Endothelial cell of umbilical vein (primary cell): ENCODE measurements around the gene GNA12. TPM values are rescaled to one million over a fixed set of nuclear protein-coding genes. Genes with fewer than 3 reads are reported as not detected.

ENCODE experiments used
- BruUV-seq: library from RNA; stranded (reverse); fragments of 400-500 nt; replicated peaks from 2 replicates; lab custom pipeline; 2021; lab: Mats Ljungman, UMichigan
- CTCF ChIA-PET: fragments of 300-600, 350-600 bp; sonication (Branson Sonifier 250); formaldehyde crosslinking; loops from one replicate; lab custom pipeline; 2021; ENCODE audit warnings: antibody characterized with exemption, inconsistent platforms; lab: Charles Lee
- POLR2A ChIA-PET: fragments of 300-600, 350-600 bp; sonication (Branson Sonifier 250); formaldehyde crosslinking; loops from one replicate; lab custom pipeline; 2021; ENCODE audit warnings: antibody characterized with exemption, inconsistent platforms; lab: Charles Lee
- DNase-seq: peaks from one replicate; pipeline ENCODE4 v3.0.0-alpha.2; 2011; ENCODE audit warnings: low read depth, low spot score
- FAIRE-seq: peaks from 2 replicates; lab custom pipeline; 2011; peaks lifted over from hg19 to GRCh38; lab: Jason Lieb, UNC
- H2AFZ ChIP-seq: 2 replicates; pipeline ENCODE4 v1.6.0; 2012; ENCODE audit warnings: low read depth, low read length, control low read depth, inconsistent platforms
- H3K27ac ChIP-seq: 2 replicates; pipeline ENCODE4 v1.5.1; 2011; ENCODE audit warnings: low read depth, mild to moderate bottlenecking, control low read depth, low read length, moderate library complexity; ENCODE audit not compliant: insufficient read depth
- H3K27me3 ChIP-seq, 2 experiments: 2 replicates each; pipeline versions ENCODE4 v1.6.0 to v1.6.1; 2011; ENCODE audit warnings: low read length in 2 of 2, mixed read lengths in 1 of 2; ENCODE audit not compliant: control insufficient read depth in 2 of 2, insufficient read depth in 2 of 2
- H3K36me3 ChIP-seq, 2 experiments: 2 replicates in 1 of 2; 3 replicates in 1 of 2; pipeline ENCODE4 v1.5.1; 2011; ENCODE audit warnings: low read length in 2 of 2, mild to moderate bottlenecking in 1 of 2, moderate library complexity in 1 of 2; ENCODE audit not compliant: control insufficient read depth in 2 of 2, insufficient read depth in 2 of 2; ENCODE audit errors: extremely low read depth in 1 of 2
- H3K4me1 ChIP-seq: 3 replicates; pipeline ENCODE4 v1.5.1; 2011; ENCODE audit warnings: mild to moderate bottlenecking, low read length; ENCODE audit not compliant: control insufficient read depth, insufficient read depth; ENCODE audit errors: extremely low read depth
- H3K4me2 ChIP-seq: 2 replicates; pipeline ENCODE4 v1.6.1; 2011; ENCODE audit warnings: low read length, control low read depth, mixed read lengths; ENCODE audit not compliant: insufficient read depth
- H3K4me3 ChIP-seq, 3 experiments: fragments of 200-600 bp in 1 of 3; sonication (generic), shearing (Covaris generic) in 1 of 3; replicated peaks in 1 of 3; 2 replicates each; pipeline ENCODE4 v1.5.1; 2011 to 2016; ENCODE audit warnings: control low read depth in 3 of 3, low read length in 3 of 3, mild to moderate bottlenecking in 2 of 3, inconsistent platforms in 1 of 3, low read depth in 1 of 3, moderate library complexity in 1 of 3; ENCODE audit not compliant: insufficient read depth in 1 of 3
- H3K79me2 ChIP-seq: 2 replicates; pipeline ENCODE4 v1.6.0; 2012; ENCODE audit warnings: low read length, inconsistent platforms; ENCODE audit not compliant: control insufficient read depth, insufficient read depth
- H3K9ac ChIP-seq: replicated peaks from 2 replicates; pipeline ENCODE3; 2011; ENCODE audit warnings: low read length, control low read depth; ENCODE audit not compliant: insufficient read depth; ENCODE audit errors: extremely low read depth
- H3K9me1 ChIP-seq: replicated peaks from 3 replicates; pipeline ENCODE4 v1.6.0; 2011; ENCODE audit warnings: mild to moderate bottlenecking, low read length; ENCODE audit not compliant: control insufficient read depth, insufficient read depth; ENCODE audit errors: extremely low read depth
- H3K9me3 ChIP-seq: replicated peaks from 2 replicates; pipeline ENCODE4 v1.5.1; 2012; ENCODE audit warnings: low read length, inconsistent platforms; ENCODE audit not compliant: control insufficient read depth, insufficient read depth
- H4K20me1 ChIP-seq: replicated peaks from 2 replicates; pipeline ENCODE3; 2011; ENCODE audit warnings: mild to moderate bottlenecking, low read length; ENCODE audit not compliant: control insufficient read depth, insufficient read depth; ENCODE audit errors: extremely low read depth
- EZH2 ChIP-seq: IDR thresholded peaks from 2 replicates; pipeline ENCODE4 v1.6.1; 2012; ENCODE audit warnings: borderline replicate concordance, low read depth, mild to moderate bottlenecking, moderate library complexity, low read length, inconsistent platforms; ENCODE audit not compliant: severe bottlenecking
- FOS ChIP-seq: IDR thresholded peaks from 2 replicates; pipeline ENCODE4 v1.6.1; 2011; ENCODE audit warnings: mild to moderate bottlenecking, low read length, moderate library complexity, borderline replicate concordance; ENCODE audit not compliant: insufficient read depth
- GATA2 ChIP-seq: IDR thresholded peaks from 2 replicates; pipeline ENCODE4 v1.7.0; 2011; ENCODE audit warnings: low read depth, mild to moderate bottlenecking, moderate library complexity, mixed read lengths, low read length; ENCODE audit not compliant: insufficient read length, insufficient read depth
- JUN ChIP-seq: IDR thresholded peaks from 2 replicates; pipeline ENCODE4 v1.6.1; 2011; ENCODE audit warnings: borderline replicate concordance, low read depth; ENCODE audit not compliant: insufficient read length, insufficient read depth
- MYC ChIP-seq: IDR thresholded peaks from one replicate; pipeline ENCODE4 v1.6.1; 2011; ENCODE audit warnings: mild to moderate bottlenecking, low read depth, low read length
- POLR2A ChIP-seq: IDR thresholded peaks from 2 replicates; pipeline ENCODE4 v1.6.1; 2012; ENCODE audit warnings: low read depth, mild to moderate bottlenecking, control low read depth, low read length
- POLR2AphosphoS5 ChIP-seq: IDR thresholded peaks from 2 replicates; pipeline ENCODE4 v1.6.1; 2012; ENCODE audit warnings: low read depth, mild to moderate bottlenecking, control low read depth, low read length, moderate library complexity; ENCODE audit not compliant: insufficient read depth
- dilution Hi-C: fragments of 300-500 bp; cut with MboI; formaldehyde crosslinking; loops from one replicate; pipeline ENCODE4 v1.15.0; 2019; ENCODE audit warnings: low sequenced_read_pairs; ENCODE audit not compliant: extremely low pct_ligation_motif_present
- intact Hi-C: fragments of 100-400 bp; cut with micrococcal nuclease; formaldehyde crosslinking; loops from one replicate; pipeline ENCODE4 v1.10.0; 2022
- polyA plus RNA-seq, 4 experiments: library from polyadenylated mRNA; depleted of rRNA in 3 of 4; stranded (reverse) in 3 of 4; unstranded in 1 of 4; fragments of >200 nt; gene quantifications; 2 replicates each; pipeline versions ENCODE4 v1.2.1 to v1.2.3, GENCODE V29; 2011 to 2012; ENCODE audit warnings: missing spikeins in 1 of 4
- total RNA-seq: library from RNA; stranded (reverse); gene quantifications from 2 replicates; pipeline ENCODE4 v1.2.3, GENCODE V29; 2021
- TF ChIP-seq, protein P1 (sequence below): IDR thresholded peaks from 2 replicates; pipeline ENCODE4 v1.6.1; 2011; ENCODE audit not compliant: insufficient read depth, insufficient read length
- TF ChIP-seq, protein P2 (sequence below), 2 donors: IDR thresholded peaks; 1 replicate in 1 of 2; 2 replicates in 1 of 2; pipeline ENCODE4 v1.5.1; 2011; ENCODE audit warnings: low read length in 2 of 2, mild to moderate bottlenecking in 2 of 2, moderate library complexity in 2 of 2, control low read depth in 1 of 2, inconsistent platforms in 1 of 2, low read depth in 1 of 2; ENCODE audit not compliant: insufficient read depth in 1 of 2; ENCODE audit errors: extremely low read depth in 1 of 2

The GNA12 gene
- total and polyA plus RNA-seq, 2 donors (not counting 3 experiments of a cell fraction or from before 2014, with no cell fraction given): 63.0 to 75.1 TPM

DNA sequence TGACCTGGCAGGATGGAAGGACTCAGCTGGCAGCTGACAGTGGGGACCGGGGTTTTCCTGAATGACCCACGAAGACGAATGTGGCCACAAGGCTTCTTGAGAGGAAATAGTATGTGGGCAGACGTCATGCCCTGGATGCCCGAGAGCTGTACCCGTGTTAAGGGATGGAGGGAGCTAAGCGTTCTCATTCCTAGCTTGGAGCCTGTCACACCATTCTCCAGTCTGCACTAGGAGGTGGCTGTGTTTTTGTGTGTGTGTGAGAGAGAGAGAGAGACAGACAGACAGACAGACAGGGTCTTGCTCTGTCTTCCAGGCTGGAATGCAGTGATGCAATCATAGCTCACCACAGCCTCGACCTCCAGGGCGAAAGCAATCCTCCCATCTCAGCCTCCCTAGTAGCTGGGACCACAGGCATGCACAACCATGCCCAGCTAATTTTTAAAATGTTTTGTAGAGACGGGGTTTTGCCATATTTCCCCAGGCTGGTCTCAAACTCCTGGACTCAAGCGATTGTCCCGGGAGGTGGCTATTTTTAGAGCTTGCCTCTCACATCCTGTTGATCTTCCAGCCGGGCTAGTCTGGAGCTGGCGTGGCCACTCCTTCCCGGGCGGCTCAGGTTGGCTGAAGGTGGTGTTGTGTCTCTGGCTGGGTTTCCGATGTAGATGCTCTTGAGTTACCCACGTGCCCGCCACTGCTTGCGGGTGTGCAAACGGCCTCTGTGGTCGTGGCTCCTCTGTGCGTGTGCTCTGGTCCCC lies 154.0 kb downstream of the GNA12 start:
- no TSS peak for BruUV-seq
- ChIA-PET POLR2A (no interaction called here), CTCF (interaction anchor here (0.7 to 2.1 kb wide), 4 partner anchors 8 to 220 kb away, joined by 3 to 13 read pairs (median 8); no protein-coding TSS in a partner anchor)
- Histone ChIP-seq H3K79me2 (no peaks in the 10 kb centered on the region), H4K20me1 (no peaks in the 10 kb centered on the region), H3K9me3 (no peaks in the 10 kb centered on the region), H3K36me3 (no peaks in the 10 kb centered on the region), H3K4me1 (peaks cover 3% of the 10 kb centered on the region), H3K9ac (no peak overlapping the region), H2AFZ (no peak overlapping the region), H3K27me3 (peaks cover 20 to 26% of the 10 kb centered on the region in 2 experiments), H3K27ac (no peak overlapping the region), H3K4me2 (no peak overlapping the region), H3K4me3 (no peak overlapping the region), H3K9me1 (no peaks in the 10 kb centered on the region)
- DNase-seq: no peak
- intact Hi-C loops (no loop called here), dilution Hi-C loops (no loop called here)
- TF ChIP-seq POLR2AphosphoS5: no peak
- TF ChIP-seq, protein P1, sequence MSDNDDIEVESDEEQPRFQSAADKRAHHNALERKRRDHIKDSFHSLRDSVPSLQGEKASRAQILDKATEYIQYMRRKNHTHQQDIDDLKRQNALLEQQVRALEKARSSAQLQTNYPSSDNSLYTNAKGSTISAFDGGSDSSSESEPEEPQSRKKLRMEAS: no peak
- no peak for TF ChIP-seq GATA2
- no peak for TF ChIP-seq EZH2
- no peak for TF ChIP-seq POLR2A
- TF ChIP-seq MYC: no peak
- TF ChIP-seq JUN: no peak
- TF ChIP-seq, protein P2, sequence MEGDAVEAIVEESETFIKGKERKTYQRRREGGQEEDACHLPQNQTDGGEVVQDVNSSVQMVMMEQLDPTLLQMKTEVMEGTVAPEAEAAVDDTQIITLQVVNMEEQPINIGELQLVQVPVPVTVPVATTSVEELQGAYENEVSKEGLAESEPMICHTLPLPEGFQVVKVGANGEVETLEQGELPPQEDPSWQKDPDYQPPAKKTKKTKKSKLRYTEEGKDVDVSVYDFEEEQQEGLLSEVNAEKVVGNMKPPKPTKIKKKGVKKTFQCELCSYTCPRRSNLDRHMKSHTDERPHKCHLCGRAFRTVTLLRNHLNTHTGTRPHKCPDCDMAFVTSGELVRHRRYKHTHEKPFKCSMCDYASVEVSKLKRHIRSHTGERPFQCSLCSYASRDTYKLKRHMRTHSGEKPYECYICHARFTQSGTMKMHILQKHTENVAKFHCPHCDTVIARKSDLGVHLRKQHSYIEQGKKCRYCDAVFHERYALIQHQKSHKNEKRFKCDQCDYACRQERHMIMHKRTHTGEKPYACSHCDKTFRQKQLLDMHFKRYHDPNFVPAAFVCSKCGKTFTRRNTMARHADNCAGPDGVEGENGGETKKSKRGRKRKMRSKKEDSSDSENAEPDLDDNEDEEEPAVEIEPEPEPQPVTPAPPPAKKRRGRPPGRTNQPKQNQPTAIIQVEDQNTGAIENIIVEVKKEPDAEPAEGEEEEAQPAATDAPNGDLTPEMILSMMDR (IDR thresholded peaks at IDR 0.05; ENCODE audit: extremely low read depth in 1 of 2, insufficient read depth in 1 of 2, low read depth in 1 of 2, low read length in 2 of 2): no peak
- no peak for TF ChIP-seq FOS
- no peak for FAIRE-seq
